Mesothelial cell of epicardium (in vitro differentiated cells): ENCODE results near the gene DUOX1. TPM values are rescaled to one million over a fixed set of nuclear protein-coding genes. Genes with fewer than 3 reads are reported as not detected.
A peak's percentile ranks its signal among the peaks of the same experiment; 100 is the strongest.

Experiments
- DNase-seq, 2 experiments: peaks; one replicate each; pipeline ENCODE4 v3.0.0; 2021; ENCODE audit warnings: low spot score in 2 of 2; ENCODE audit not compliant: unreplicated experiment in 2 of 2
- H3K27ac Mint-ChIP-seq: 2 replicates; pipeline ENCODE4 v1.8.0; 2021; ENCODE audit warnings: mixed read lengths
- H3K27me3 Mint-ChIP-seq: 2 replicates; pipeline ENCODE4 v1.8.0; 2021; ENCODE audit warnings: low read depth, mixed read lengths
- H3K36me3 Mint-ChIP-seq: 2 replicates; pipeline ENCODE4 v1.8.0; 2021; ENCODE audit warnings: mixed read lengths
- H3K4me1 Mint-ChIP-seq: 2 replicates; pipeline ENCODE4 v1.8.0; 2021; ENCODE audit warnings: mixed read lengths
- H3K4me3 Mint-ChIP-seq: 2 replicates; pipeline ENCODE4 v1.8.0; 2021; ENCODE audit warnings: mild to moderate bottlenecking, moderate library complexity, mixed read lengths
- H3K9me3 Mint-ChIP-seq: 2 replicates; pipeline ENCODE4 v1.8.0; 2021; ENCODE audit warnings: mixed read lengths
- CTCF ChIP-seq: fragments of 200-600 bp; sonication (generic); IDR thresholded peaks from one replicate; pipeline ENCODE4 v1.5.0; 2021; ENCODE audit warnings: antibody characterized with exemption; ENCODE audit not compliant: unreplicated experiment
- total RNA-seq: library from RNA; stranded (reverse); gene quantifications from 3 replicates; pipeline ENCODE4 v1.2.1, GENCODE V29; 2021

The DUOX1 gene
- total RNA-seq, 1 donor from 2014 or later: 7.2 TPM

- H3K4me3 Mint-ChIP-seq: no peak overlapping the region
- H3K27ac Mint-ChIP-seq: no peak overlapping the region
- no peak for TF ChIP-seq CTCF
- peaks cover 10% of the 10 kb centered on the region for H3K4me1 Mint-ChIP-seq
- no peak for DNase-seq
- H3K36me3 Mint-ChIP-seq: no peaks in the 10 kb centered on the region
- H3K9me3 Mint-ChIP-seq: no peaks in the 10 kb centered on the region
- H3K27me3 Mint-ChIP-seq: no peaks in the 10 kb centered on the region
Observed at GRCh38 chr15:45143946-45144345, 14.2 kb downstream of the DUOX1 start.

- H3K4me1 Mint-ChIP-seq: peaks cover 13% of the 10 kb centered on the region
- no peak for TF ChIP-seq CTCF
- H3K36me3 Mint-ChIP-seq: no peaks in the 10 kb centered on the region
- no peaks in the 10 kb centered on the region for H3K9me3 Mint-ChIP-seq
- no peaks in the 10 kb centered on the region for H3K27me3 Mint-ChIP-seq
- DNase-seq: no peak
- no peak overlapping the region for H3K4me3 Mint-ChIP-seq
- H3K27ac Mint-ChIP-seq: no peak overlapping the region
Observed at GRCh38 chr15:45144775-45145174, 15.0 kb downstream of the DUOX1 start.

GRCh38 chr15:45146405-45146804 lies 16.6 kb downstream of the DUOX1 start:
- no peaks in the 10 kb centered on the region for H3K36me3 Mint-ChIP-seq
- no peak overlapping the region for H3K27ac Mint-ChIP-seq
- no peak for TF ChIP-seq CTCF
- no peaks in the 10 kb centered on the region for H3K9me3 Mint-ChIP-seq
- H3K27me3 Mint-ChIP-seq: no peaks in the 10 kb centered on the region
- H3K4me1 Mint-ChIP-seq: peaks cover 13% of the 10 kb centered on the region
- DNase-seq: no peak
- H3K4me3 Mint-ChIP-seq: no peak overlapping the region

GRCh38 chr15:45147606-45148005 lies 17.8 kb downstream of the DUOX1 start:
- Mint-ChIP-seq H3K4me1 (peaks cover 13% of the 10 kb centered on the region), H3K4me3 (no peak overlapping the region), H3K9me3 (no peaks in the 10 kb centered on the region), H3K27me3 (no peaks in the 10 kb centered on the region), H3K27ac (peak overlapping the region; percentile 34), H3K36me3 (no peaks in the 10 kb centered on the region)
- no peak for DNase-seq
- no peak for TF ChIP-seq CTCF

GRCh38 chr15:45148076-45149059 lies 18.6 kb downstream of the DUOX1 start:
- Mint-ChIP-seq H3K27ac (peak overlapping the region; percentile 34), H3K4me3 (no peak overlapping the region), H3K4me1 (peaks cover 13% of the 10 kb centered on the region), H3K9me3 (no peaks in the 10 kb centered on the region), H3K27me3 (no peaks in the 10 kb centered on the region), H3K36me3 (no peaks in the 10 kb centered on the region)
- DNase-seq: no peak
- no peak for TF ChIP-seq CTCF
